GM21529 (cell line): ENCODE data around the gene RFX3.

ENCODE experiments used
- ATAC-seq: cut with Tn5 transposase; IDR thresholded peaks from one replicate; pipeline ENCODE4 v1.9.1; 2021; ENCODE audit not compliant: unreplicated experiment

The RFX3 gene

GRCh38 chr9:3290231-3290840, 235.5 kb downstream of the RFX3 start:
- no peak for ATAC-seq

- no peak for ATAC-seq
Observed at GRCh38 chr9:3288686-3289085, 237.1 kb downstream of the RFX3 start.

GRCh38 chr9:3285365-3286161, 240.2 kb downstream of the RFX3 start:
- ATAC-seq: no peak

DNA sequence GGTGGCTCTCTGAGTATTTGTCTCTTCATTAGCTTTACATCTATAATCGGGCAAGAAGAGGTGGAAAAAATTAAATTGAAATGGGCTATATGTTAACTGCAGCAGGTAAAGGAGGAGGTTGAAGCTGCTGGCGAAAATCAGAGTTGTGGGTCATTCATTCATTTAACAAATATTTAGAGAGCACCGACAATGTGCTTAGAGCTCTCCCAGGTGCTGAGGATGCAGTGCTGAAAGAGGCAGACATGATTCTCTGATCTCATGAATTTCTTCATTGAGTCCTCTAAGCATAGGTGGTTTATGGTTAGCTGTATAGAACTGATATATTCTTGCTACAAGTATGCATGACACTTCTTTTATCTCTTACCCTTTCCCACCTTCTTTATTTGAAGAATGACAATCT, 243.4 kb downstream of the RFX3 start:
- ATAC-seq: no peak

GRCh38 chr9:3281399-3281798, 244.4 kb downstream of the RFX3 start:
- ATAC-seq: peak; percentile 74

DNA sequence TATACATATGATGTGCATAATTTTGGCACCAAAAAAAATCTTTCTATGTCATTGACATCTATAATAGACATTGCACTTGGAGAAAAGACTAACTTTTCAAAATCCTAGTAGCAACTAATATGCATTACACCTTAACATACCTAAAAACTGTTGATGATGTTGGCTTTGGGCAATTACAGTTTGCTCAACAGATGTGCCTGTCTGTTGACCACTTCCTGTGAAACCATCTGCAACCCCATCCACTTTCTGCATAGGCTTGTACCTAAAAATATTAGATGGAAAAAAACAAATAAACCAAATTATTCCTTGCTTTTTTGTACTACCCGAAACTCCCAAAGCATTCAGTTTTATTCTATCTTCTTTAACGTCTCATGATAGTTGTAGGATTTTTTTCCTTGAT, 248.6 kb downstream of the RFX3 start:
- ATAC-seq: peak; percentile 52

GRCh38 chr9:3271581-3271980, 254.2 kb downstream of the RFX3 start:
- no peak for ATAC-seq

- no peak for ATAC-seq
Observed at GRCh38 chr9:3271157-3271556, 254.6 kb downstream of the RFX3 start.

- ATAC-seq: no peak
Observed at GRCh38 chr9:3268223-3268622, 257.6 kb downstream of the RFX3 start.

DNA sequence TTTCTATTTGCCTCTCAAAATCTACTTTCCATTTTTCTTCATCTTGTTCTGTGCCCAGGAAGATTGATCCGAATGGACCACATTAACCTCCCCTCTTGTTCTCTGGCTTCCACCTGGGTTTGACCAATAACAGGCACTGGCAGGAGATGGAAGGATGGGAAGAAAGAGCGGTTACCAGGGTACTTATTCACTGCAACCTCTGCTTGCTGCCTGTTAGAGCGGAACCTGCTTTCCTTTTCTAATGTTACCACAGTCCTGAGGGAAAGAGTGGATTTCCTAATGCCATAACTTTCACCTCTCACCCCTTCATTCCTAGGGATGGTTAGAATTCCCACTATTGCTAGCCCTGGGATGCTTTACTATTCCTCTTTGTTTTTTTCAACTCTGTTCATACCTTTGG, 262.1 kb downstream of the RFX3 start:
- no peak for ATAC-seq

GRCh38 chr9:3262826-3263529, 262.8 kb downstream of the RFX3 start:
- ATAC-seq: no peak

DNA sequence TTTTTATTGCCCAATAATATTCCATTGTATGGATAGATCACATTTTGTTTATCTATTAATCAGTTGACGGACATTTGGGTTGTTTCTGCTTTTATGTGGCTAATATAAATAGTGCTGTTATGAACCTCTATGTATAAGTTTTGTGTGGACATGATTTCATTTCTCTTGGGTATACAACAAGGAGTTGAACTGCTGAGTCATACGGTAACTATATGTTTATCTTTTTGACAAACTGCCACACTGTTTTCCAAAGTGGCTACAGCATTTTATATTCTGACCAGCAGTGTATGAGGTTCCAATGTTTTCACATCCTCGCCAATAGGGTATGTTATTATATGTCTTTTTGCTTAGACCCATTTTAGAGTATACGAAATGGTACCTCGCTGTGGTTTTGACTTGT, 264.3 kb downstream of the RFX3 start:
- ATAC-seq: no peak

DNA sequence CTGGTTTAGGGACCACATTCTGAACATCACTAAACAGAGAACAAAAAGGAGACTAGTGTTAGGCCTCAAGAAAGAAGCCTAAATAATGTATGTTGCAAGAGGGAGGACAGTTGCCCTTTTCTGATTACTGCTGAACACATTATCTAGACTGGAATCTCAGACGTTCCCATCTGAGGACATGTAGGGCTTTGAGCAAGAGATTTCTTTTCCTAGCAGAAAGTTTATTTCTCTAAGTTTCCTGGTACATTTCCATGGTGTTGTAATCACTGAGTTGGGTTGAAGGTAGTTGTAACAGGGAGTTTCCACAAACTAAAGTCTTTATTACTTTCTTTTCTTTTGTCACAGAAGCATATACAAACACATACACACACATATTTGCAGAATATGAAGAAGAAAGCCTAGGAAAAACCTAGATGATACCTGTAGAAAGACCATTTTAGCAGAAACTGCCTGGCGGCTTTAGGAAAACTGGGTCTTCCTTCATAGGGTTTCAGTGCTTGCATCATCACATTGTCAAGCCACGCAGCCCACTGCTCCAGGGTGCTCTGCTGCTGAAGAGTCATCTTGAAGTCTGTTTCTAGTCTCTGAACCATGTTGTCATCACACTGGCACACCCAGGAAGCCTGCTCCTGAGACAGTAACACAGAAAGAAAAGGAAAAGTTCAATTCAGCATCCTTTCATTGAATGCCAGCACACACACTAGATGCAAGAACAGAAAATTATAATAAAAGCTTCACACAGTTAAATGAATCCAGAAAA, 269.1 kb downstream of the RFX3 start:
- no peak for ATAC-seq

DNA sequence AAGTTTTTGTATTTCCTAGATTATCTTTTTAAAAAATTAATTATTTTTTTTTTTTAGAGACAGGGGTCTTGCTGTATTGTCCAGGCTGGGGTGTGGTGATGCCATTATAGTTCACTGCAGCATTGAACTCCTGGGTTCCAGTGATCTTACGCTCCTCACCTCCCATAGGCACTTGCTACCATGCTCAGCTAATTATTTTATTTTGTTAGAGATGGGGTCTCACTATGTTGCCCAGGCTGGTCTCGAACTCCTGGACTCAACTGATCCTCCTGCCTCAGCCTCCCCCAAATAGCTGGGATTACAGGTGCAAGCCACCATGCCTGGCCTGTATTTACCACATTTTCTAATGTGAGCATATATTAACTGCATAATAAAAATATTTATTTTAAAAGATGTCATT, 274.5 kb downstream of the RFX3 start:
- ATAC-seq: no peak

- no peak for ATAC-seq
Observed at GRCh38 chr9:3250741-3251140, 275.1 kb downstream of the RFX3 start.

DNA sequence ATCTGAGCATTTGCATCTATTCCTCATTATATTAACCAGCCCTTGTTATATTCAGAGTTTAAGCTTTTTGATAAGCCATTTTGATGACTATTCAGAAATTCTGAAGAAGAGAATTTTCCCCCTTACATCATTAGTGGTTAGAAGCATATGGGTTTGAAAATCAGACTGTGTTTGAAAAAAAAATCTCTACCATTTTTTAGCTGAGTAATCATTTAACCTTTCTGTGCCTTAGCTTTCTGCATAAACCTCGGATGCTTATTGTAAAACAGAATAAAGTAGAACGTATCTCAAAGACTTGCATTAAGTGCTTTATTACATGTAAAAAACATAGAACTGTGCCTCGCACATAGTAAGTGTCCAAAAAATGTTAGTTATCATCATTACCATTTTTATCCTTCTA, 278.6 kb downstream of the RFX3 start:
- no peak for ATAC-seq

GRCh38 chr9:3246241-3246640, 279.6 kb downstream of the RFX3 start:
- no peak for ATAC-seq

- no peak for ATAC-seq
Observed at GRCh38 chr9:3244963-3245653, 280.7 kb downstream of the RFX3 start.

DNA sequence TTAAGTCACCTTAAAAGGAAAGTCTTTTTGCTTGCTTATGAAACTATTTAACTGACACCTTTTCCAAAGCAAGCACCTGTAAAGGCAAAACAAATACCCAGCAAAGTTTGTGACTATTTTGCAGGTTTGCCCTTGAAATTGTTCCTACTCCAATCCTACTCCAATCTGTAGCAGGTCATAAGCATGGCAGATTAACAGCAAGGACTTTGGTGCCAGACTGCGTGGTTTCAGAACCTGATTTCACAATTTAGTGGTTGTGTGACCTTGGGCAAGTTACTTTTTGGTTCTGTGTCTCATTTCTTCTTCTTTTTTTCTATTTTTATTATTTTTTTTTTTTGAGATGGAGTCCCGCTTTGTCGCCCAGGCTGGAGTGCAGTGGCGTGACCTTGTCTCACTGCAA, 282.1 kb downstream of the RFX3 start:
- ATAC-seq: no peak

- no peak for ATAC-seq
Observed at GRCh38 chr9:3241290-3241689, 284.5 kb downstream of the RFX3 start.
